ENCODE measurements around the gene MSRB1. TPM values are rescaled to one million over a fixed set of nuclear protein-coding genes. Genes with fewer than 3 reads are reported as not detected.

The MSRB1 gene
- total and polyA plus RNA-seq, 9 of the 15 experiments (the other 6 are each of a cell fraction or from before 2014, with no cell fraction given), result 5.4 to 33.7 (median 25.7) TPM

DNA sequence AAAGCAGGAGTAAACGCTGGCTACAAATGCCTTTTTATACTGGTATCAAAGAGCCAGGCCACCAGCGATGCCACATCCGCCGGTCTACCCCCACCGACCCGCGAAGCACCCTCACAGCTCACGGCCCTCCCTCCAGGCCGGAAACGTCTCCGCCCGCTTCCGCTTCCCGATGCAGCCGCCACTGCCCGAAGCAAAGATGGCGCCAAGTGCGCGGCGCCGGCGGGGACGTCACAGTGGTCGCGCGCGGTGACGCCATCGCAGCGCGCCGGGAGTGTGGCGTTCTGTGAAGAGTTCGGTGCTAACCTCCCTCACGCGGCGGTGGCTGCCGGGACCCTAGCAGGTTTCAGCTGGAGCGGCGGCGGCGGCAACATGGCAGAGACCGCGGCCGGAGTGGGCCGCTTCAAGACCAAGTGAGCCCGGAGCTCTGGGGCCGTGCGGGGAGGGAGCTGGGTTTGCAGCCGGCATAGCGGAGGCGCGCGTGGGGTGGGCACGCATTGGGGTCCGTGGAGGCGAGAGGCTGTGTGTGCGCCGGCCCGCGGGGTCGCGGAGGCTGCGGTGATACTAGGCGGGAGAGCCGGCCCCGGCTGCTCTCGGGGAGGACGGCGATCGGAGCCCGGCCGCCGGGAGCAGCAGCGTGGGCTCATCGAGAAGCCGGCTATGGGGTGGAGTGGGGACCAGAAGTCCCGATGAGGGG, 28.9 kb upstream of the MSRB1 start, which contains the start of gene TBL3 (continued):
- TF ChIP-seq ZKSCAN8 (CRISPR knock-in tag; IDR thresholded peaks at IDR 0.05) (peak; percentile 89), SOX6 (IDR thresholded peaks at IDR 0.05) (0 out of 2 replicates have a peak, but pooled peaks have one; percentile 28), EP400 (IDR thresholded peaks at IDR 0.05) (peak; percentile 96), SPI1 (IDR thresholded peaks at IDR 0.05; ENCODE audit: borderline replicate concordance, low read depth, low read length) (peak; percentile 69; the same call in 1 of the 2 replicates), CHCHD3 (CRISPR knock-in tag; IDR thresholded peaks at IDR 0.05) (no peak), ZNF212 (CRISPR knock-in tag; IDR thresholded peaks at IDR 0.05) (0 out of 2 replicates have a peak, but pooled peaks have one; percentile 4), FOXA1 (IDR thresholded peaks at IDR 0.05; ENCODE audit: borderline replicate concordance) (no peak), CBFB (CRISPR knock-in tag; IDR thresholded peaks at IDR 0.05) (peak; percentile 98), STAT5A (IDR thresholded peaks at IDR 0.05; ENCODE audit: borderline replicate concordance, low read length) (no peak), TEAD4 (IDR thresholded peaks at IDR 0.05; ENCODE audit: low read length) (0 out of 2 replicates have a peak, but pooled peaks have one; percentile 9), TEAD4 (CRISPR knock-in tag; IDR thresholded peaks at IDR 0.05; ENCODE audit: borderline replicate concordance) (no peak), SETDB1 (IDR thresholded peaks at IDR 0.05; ENCODE audit: low read length) (peak; percentile 98), SMC3 (conservative IDR thresholded peaks at IDR 0.05; ENCODE audit: insufficient read depth, low read depth, low read length) (no peak), ZNF184 (CRISPR knock-in tag; IDR thresholded peaks at IDR 0.05) (no peak), SMARCB1 (IDR thresholded peaks at IDR 0.05; ENCODE audit: insufficient read length, low read depth) (no peak), MCM2 (IDR thresholded peaks at IDR 0.05; ENCODE audit: low read depth) (no peak), GATAD2A (IDR thresholded peaks at IDR 0.05) (peak; percentile 53; the same call in 1 of the 2 replicates), SRSF3 (IDR thresholded peaks at IDR 0.05; ENCODE audit: insufficient read depth, low read length) (no peak)
- TF ChIP-seq, protein P1, sequence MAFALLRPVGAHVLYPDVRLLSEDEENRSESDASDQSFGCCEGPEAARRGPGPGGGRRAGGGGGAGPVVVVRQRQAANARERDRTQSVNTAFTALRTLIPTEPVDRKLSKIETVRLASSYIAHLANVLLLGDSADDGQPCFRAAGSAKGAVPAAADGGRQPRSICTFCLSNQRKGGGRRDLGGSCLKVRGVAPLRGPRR (CRISPR knock-in tag; IDR thresholded peaks at IDR 0.05), result no peak
- TF ChIP-seq, protein P2, sequence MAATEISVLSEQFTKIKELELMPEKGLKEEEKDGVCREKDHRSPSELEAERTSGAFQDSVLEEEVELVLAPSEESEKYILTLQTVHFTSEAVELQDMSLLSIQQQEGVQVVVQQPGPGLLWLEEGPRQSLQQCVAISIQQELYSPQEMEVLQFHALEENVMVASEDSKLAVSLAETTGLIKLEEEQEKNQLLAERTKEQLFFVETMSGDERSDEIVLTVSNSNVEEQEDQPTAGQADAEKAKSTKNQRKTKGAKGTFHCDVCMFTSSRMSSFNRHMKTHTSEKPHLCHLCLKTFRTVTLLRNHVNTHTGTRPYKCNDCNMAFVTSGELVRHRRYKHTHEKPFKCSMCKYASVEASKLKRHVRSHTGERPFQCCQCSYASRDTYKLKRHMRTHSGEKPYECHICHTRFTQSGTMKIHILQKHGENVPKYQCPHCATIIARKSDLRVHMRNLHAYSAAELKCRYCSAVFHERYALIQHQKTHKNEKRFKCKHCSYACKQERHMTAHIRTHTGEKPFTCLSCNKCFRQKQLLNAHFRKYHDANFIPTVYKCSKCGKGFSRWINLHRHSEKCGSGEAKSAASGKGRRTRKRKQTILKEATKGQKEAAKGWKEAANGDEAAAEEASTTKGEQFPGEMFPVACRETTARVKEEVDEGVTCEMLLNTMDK (IDR thresholded peaks at IDR 0.05; ENCODE audit: borderline replicate concordance, insufficient read depth, low read depth, low read length, poor library complexity, severe bottlenecking), result peak; percentile 12
- TF ChIP-seq, protein P3, sequence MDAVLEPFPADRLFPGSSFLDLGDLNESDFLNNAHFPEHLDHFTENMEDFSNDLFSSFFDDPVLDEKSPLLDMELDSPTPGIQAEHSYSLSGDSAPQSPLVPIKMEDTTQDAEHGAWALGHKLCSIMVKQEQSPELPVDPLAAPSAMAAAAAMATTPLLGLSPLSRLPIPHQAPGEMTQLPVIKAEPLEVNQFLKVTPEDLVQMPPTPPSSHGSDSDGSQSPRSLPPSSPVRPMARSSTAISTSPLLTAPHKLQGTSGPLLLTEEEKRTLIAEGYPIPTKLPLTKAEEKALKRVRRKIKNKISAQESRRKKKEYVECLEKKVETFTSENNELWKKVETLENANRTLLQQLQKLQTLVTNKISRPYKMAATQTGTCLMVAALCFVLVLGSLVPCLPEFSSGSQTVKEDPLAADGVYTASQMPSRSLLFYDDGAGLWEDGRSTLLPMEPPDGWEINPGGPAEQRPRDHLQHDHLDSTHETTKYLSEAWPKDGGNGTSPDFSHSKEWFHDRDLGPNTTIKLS (IDR thresholded peaks at IDR 0.05; ENCODE audit: borderline replicate concordance, low read depth), result peak; percentile 74
- TF ChIP-seq, protein P4, sequence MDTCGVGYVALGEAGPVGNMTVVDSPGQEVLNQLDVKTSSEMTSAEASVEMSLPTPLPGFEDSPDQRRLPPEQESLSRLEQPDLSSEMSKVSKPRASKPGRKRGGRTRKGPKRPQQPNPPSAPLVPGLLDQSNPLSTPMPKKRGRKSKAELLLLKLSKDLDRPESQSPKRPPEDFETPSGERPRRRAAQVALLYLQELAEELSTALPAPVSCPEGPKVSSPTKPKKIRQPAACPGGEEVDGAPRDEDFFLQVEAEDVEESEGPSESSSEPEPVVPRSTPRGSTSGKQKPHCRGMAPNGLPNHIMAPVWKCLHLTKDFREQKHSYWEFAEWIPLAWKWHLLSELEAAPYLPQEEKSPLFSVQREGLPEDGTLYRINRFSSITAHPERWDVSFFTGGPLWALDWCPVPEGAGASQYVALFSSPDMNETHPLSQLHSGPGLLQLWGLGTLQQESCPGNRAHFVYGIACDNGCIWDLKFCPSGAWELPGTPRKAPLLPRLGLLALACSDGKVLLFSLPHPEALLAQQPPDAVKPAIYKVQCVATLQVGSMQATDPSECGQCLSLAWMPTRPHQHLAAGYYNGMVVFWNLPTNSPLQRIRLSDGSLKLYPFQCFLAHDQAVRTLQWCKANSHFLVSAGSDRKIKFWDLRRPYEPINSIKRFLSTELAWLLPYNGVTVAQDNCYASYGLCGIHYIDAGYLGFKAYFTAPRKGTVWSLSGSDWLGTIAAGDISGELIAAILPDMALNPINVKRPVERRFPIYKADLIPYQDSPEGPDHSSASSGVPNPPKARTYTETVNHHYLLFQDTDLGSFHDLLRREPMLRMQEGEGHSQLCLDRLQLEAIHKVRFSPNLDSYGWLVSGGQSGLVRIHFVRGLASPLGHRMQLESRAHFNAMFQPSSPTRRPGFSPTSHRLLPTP (IDR thresholded peaks at IDR 0.05; ENCODE audit: borderline replicate concordance, extremely low read depth, insufficient read length), result no peak
